ENCODE measurements around the gene GHRHR.

DNA sequence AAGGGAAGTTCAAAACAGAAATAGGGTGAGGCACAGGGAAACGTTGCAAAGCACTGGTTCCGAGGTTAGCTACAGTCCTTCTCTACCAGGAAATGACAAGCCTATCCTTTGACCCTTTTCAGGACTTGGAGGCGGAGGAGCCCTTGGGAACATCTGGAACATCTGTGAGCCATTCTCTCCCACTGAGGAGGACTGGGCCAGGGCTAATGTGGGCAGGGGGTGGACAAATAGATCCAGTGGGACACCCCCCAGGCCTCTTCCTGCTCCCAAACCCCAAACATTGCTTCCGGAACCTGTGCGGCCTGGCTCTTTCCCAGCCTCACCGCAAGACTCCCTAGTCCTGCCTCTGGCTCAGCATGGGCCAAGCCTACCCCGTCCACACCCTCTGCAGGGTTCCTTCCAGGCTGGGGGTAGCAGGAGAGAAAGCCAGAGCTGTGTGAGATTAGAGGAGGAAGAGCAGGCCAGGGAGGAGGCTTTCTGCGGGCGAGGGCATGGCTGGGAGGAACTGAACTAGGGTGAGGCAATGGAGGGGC is 36.5 kb downstream of the GHRHR start:
- TF ChIP-seq, protein P1, sequence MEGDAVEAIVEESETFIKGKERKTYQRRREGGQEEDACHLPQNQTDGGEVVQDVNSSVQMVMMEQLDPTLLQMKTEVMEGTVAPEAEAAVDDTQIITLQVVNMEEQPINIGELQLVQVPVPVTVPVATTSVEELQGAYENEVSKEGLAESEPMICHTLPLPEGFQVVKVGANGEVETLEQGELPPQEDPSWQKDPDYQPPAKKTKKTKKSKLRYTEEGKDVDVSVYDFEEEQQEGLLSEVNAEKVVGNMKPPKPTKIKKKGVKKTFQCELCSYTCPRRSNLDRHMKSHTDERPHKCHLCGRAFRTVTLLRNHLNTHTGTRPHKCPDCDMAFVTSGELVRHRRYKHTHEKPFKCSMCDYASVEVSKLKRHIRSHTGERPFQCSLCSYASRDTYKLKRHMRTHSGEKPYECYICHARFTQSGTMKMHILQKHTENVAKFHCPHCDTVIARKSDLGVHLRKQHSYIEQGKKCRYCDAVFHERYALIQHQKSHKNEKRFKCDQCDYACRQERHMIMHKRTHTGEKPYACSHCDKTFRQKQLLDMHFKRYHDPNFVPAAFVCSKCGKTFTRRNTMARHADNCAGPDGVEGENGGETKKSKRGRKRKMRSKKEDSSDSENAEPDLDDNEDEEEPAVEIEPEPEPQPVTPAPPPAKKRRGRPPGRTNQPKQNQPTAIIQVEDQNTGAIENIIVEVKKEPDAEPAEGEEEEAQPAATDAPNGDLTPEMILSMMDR (IDR thresholded peaks at IDR 0.05), result no peak
- TF ChIP-seq POLR2A (IDR thresholded peaks at IDR 0.05; ENCODE audit: low read depth), result no peak
- no peak for TF ChIP-seq EP300 (IDR thresholded peaks at IDR 0.05)
- TF ChIP-seq POLR2AphosphoS5 (IDR thresholded peaks at IDR 0.05), result no peak

All from esophagus muscularis mucosa (tissue), 4 donors.